Endodermal cell (in vitro differentiated cells): ENCODE results near the gene ENG. TPM values are rescaled to one million over a fixed set of nuclear protein-coding genes. Genes with fewer than 3 reads are reported as not detected.

Experiments used
- DNase-seq: peaks from one replicate; pipeline ENCODE4 v3.0.0-alpha.2; 2017
- H3K27ac ChIP-seq: 2 replicates; pipeline ENCODE4 v1.5.1; 2013; ENCODE audit warnings: mild to moderate bottlenecking, low read depth, low read length, moderate library complexity
- H3K27me3 ChIP-seq: 2 replicates; pipeline ENCODE4 v1.6.1; 2013; ENCODE audit warnings: mild to moderate bottlenecking, low read length, moderate library complexity; ENCODE audit not compliant: insufficient read depth, control insufficient read depth, poor library complexity, severe bottlenecking
- H3K36me3 ChIP-seq: 2 replicates; pipeline ENCODE4 v1.7.0; 2013; ENCODE audit warnings: mild to moderate bottlenecking, low read length, moderate library complexity; ENCODE audit not compliant: control insufficient read depth, insufficient read depth
- H3K4me1 ChIP-seq: one replicate; pipeline ENCODE4 v1.7.0; 2013; ENCODE audit warnings: low read length; ENCODE audit not compliant: control insufficient read depth, insufficient read depth
- H3K4me3 ChIP-seq: 2 replicates; pipeline ENCODE4 v1.5.1; 2013; ENCODE audit warnings: mild to moderate bottlenecking, low read length, moderate library complexity
- H3K9ac ChIP-seq: 2 replicates; pipeline ENCODE4 v1.6.1; 2013; ENCODE audit warnings: mild to moderate bottlenecking, low read length, moderate library complexity; ENCODE audit not compliant: poor library complexity, severe bottlenecking; ENCODE audit errors: extremely low read depth
- H3K9me3 ChIP-seq: 2 replicates; pipeline ENCODE4 v1.6.1; 2013; ENCODE audit warnings: mild to moderate bottlenecking, low read length, moderate library complexity; ENCODE audit not compliant: control insufficient read depth
- H3K27ac Mint-ChIP-seq: 2 replicates; pipeline ENCODE4 v1.8.0; 2020; ENCODE audit warnings: mixed read lengths
- H3K27me3 Mint-ChIP-seq: 2 replicates; pipeline ENCODE4 v1.8.0; 2021; ENCODE audit warnings: mild to moderate bottlenecking, mixed read lengths; ENCODE audit not compliant: insufficient read depth
- H3K36me3 Mint-ChIP-seq: 2 replicates; pipeline ENCODE4 v1.8.0; 2020; ENCODE audit warnings: low read depth, mixed read lengths
- H3K4me1 Mint-ChIP-seq: 2 replicates; pipeline ENCODE4 v1.8.0; 2020; ENCODE audit warnings: mixed read lengths
- H3K4me3 Mint-ChIP-seq: 2 replicates; pipeline ENCODE4 v1.8.0; 2020; ENCODE audit warnings: mild to moderate bottlenecking, moderate library complexity, mixed read lengths
- H3K9me3 Mint-ChIP-seq: 2 replicates; pipeline ENCODE4 v1.8.0; 2020; ENCODE audit warnings: mild to moderate bottlenecking, mixed read lengths
- WGBS, 2 experiments: methylation state at CpG; one replicate each; pipeline versions ENCODE4 v1.1.5 to v1.1.7; 2013; ENCODE audit warnings: missing lambda C conversion rate in 2 of 2, mixed read lengths in 1 of 2; ENCODE audit not compliant: insufficient coverage in 1 of 2, insufficient read length in 1 of 2; 5-methylcytosine and 5-hydroxymethylcytosine counted together
- total RNA-seq, 2 donors: library from RNA; stranded (reverse); fragmentation: NEBNext Ultra II Directional in 1 of 2; extraction: Animal tissue kit (Norgen Biotek cat#: 25700) in 1 of 2; gene quantifications; 2 replicates in 1 of 2; 3 replicates in 1 of 2; pipeline ENCODE4 v1.2.1, GENCODE V29; 2021
- TF ChIP-seq, protein P1 (sequence below): fragments of 200-600 bp; sonication (generic); conservative IDR thresholded peaks from 2 replicates; pipeline ENCODE4 v1.5.0; 2021; ENCODE audit warnings: antibody characterized with exemption, mild to moderate bottlenecking

The ENG gene
- total RNA-seq, 2 donors from 2014 or later: 2.2 to 2.4 TPM

DNA sequence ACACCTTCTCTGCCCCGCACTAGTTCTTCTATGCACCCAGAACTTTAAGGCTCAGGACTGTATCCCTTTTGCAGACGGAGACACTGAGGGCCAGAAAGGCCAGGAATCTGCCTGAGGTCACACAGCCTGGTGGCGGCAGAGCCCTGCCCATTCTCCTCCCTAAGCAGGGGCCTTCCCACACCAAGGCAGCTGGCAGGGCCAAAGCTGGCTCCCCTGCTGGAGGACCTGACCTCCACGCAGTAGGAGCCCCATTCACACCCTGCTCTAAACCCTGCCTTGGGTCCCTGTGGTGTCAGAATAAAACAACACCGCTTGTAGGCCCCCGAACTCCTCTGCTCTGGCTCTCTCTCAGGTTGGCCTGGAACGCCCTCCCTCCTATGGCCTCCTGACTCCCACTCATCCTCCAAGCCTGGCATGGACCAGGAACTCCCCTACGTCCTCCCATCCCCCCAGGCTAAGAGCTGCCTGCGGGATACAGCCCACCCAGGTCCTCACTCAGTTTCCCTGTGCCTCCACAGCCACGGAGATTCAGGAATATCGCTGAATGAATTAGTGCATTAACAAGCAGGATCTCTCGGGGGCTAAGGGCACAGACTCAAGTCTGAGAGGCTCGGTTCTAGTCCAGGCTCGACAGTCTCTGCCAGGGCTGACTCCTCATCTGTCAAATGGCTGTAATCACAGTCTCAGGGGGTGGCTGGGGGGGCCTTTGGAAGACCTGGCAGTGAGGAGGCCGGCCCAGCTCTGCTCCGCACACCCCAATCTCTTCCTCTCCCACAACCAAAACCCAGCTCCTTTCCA is 42.1 kb upstream of the ENG start:
- H3K4me1 Mint-ChIP-seq: peaks cover 7% of the 10 kb centered on the region

DNA sequence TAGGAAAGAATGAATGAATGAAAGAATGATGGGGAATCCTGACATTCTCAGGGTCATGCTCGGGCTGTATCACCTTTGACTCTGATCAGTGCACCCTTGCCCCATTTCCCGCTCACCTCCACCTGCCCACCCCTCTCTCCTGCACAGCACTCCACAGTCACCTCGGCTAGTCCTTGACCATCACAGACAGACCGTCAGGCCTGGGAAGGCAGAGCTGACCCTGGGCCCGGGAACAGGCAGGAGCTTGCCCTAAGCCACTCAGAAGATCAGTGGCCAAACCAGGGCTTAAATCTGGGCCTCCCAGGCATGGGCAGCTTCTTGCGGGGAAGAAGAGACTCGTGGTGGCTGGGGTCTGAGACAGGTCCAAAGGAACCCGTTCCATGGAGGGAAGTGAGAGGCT is 41.4 kb upstream of the ENG start:
- peaks cover 55% of the 10 kb centered on the region for H3K36me3 Mint-ChIP-seq
- peaks cover 23% of the 10 kb centered on the region for H3K9me3 Mint-ChIP-seq
- peaks cover 7% of the 10 kb centered on the region for H3K4me1 Mint-ChIP-seq
- no peak overlapping the region for H3K9ac ChIP-seq
- DNase-seq: peak; percentile 26
- H3K4me1 ChIP-seq: peaks cover 4% of the 10 kb centered on the region
- no peak overlapping the region for H3K4me3 Mint-ChIP-seq
- no peak overlapping the region for H3K27ac Mint-ChIP-seq
- H3K9me3 ChIP-seq: peaks cover 29% of the 10 kb centered on the region
- peaks cover 47% of the 10 kb centered on the region for H3K36me3 ChIP-seq
- TF ChIP-seq, protein P1, sequence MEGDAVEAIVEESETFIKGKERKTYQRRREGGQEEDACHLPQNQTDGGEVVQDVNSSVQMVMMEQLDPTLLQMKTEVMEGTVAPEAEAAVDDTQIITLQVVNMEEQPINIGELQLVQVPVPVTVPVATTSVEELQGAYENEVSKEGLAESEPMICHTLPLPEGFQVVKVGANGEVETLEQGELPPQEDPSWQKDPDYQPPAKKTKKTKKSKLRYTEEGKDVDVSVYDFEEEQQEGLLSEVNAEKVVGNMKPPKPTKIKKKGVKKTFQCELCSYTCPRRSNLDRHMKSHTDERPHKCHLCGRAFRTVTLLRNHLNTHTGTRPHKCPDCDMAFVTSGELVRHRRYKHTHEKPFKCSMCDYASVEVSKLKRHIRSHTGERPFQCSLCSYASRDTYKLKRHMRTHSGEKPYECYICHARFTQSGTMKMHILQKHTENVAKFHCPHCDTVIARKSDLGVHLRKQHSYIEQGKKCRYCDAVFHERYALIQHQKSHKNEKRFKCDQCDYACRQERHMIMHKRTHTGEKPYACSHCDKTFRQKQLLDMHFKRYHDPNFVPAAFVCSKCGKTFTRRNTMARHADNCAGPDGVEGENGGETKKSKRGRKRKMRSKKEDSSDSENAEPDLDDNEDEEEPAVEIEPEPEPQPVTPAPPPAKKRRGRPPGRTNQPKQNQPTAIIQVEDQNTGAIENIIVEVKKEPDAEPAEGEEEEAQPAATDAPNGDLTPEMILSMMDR: no peak
- no peak overlapping the region for H3K4me3 ChIP-seq
- H3K27me3 ChIP-seq: no peaks in the 10 kb centered on the region
- no peaks in the 10 kb centered on the region for H3K27me3 Mint-ChIP-seq
- H3K27ac ChIP-seq: no peak overlapping the region
- 89 to 92% methylated on average over 6 to 8 of the region's 8 CpGs for WGBS, 2 experiments

More for the DNA sequence above, 42.1 kb upstream of the ENG start:
- H3K9ac ChIP-seq: no peak overlapping the region
- Mint-ChIP-seq H3K27me3 (no peaks in the 10 kb centered on the region), H3K36me3 (peaks cover 48% of the 10 kb centered on the region), H3K27ac (peak overlapping the region; percentile 79), H3K4me3 (peak overlapping the region; percentile 77), H3K9me3 (peaks cover 23% of the 10 kb centered on the region)
- TF ChIP-seq, protein P1: no peak
- peak; percentile 63 for DNase-seq
- WGBS, 2 experiments: 79 to 84% methylated on average over 11 to 16 of the region's 16 CpGs
- peaks cover 44% of the 10 kb centered on the region for H3K36me3 ChIP-seq
- H3K27me3 ChIP-seq: no peaks in the 10 kb centered on the region
- peaks cover 29% of the 10 kb centered on the region for H3K9me3 ChIP-seq
- peak overlapping the region; percentile 16 for H3K27ac ChIP-seq
- H3K4me3 ChIP-seq: no peak overlapping the region
- peaks cover 4% of the 10 kb centered on the region for H3K4me1 ChIP-seq

DNA sequence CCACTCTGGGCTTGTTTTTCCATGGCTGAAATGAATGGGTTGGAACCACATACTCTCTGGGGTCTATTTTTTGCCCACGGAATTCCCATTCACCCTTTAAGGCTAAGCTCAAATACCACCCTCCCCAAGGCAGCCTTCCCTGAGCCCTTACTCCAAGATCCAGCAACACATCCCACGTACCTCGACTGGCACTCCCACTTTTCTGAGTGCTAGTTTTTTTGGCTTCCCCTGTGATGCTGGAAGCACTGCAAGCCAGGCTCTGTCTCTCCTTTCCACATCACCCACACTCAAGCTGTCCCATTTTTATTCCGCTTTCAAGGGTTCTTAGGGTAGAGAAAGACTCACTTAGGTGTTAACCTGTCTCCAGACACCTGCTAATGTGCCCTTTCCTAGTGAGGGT is 38.9 kb upstream of the ENG start:
- Mint-ChIP-seq H3K9me3 (peaks cover 23% of the 10 kb centered on the region), H3K36me3 (peaks cover 68% of the 10 kb centered on the region), H3K4me1 (peaks cover 7% of the 10 kb centered on the region), H3K27ac (no peak overlapping the region), H3K27me3 (no peaks in the 10 kb centered on the region), H3K4me3 (no peak overlapping the region)
- TF ChIP-seq, protein P1: no peak
- H3K4me3 ChIP-seq: no peak overlapping the region
- peaks cover 4% of the 10 kb centered on the region for H3K4me1 ChIP-seq
- no peaks in the 10 kb centered on the region for H3K27me3 ChIP-seq
- H3K9me3 ChIP-seq: peaks cover 29% of the 10 kb centered on the region
- H3K9ac ChIP-seq: no peak overlapping the region
- WGBS, 2 experiments: 89 to 94% methylated on average over 4 of the region's 4 CpGs
- H3K27ac ChIP-seq: no peak overlapping the region
- H3K36me3 ChIP-seq: peaks cover 61% of the 10 kb centered on the region
- no peak for DNase-seq
